ENCODE measurements around the gene PCDHB10. TPM values are rescaled to one million over a fixed set of nuclear protein-coding genes. Genes with fewer than 3 reads are reported as not detected.
"Not testable (repeated sequence)": the region's sequence is repeated elsewhere in the genome, so short reads cannot be mapped to it uniquely, and the experiment has no call there.

Gene PCDHB10
- total RNA-seq, 1 donor from 2014 or later: 17.7 TPM

- DNase-seq: peak; percentile 37
- peaks cover 20% of the 10 kb centered on the region for H3K9me3 Mint-ChIP-seq (ENCODE audit: unreplicated experiment)
- H3K27me3 Mint-ChIP-seq (ENCODE audit: unreplicated experiment): peaks cover 11% of the 10 kb centered on the region
- peaks cover 30% of the 10 kb centered on the region for H3K36me3 Mint-ChIP-seq (ENCODE audit: unreplicated experiment)
- peak; percentile 47 for TF ChIP-seq CTCF (IDR thresholded peaks at IDR 0.05; ENCODE audit: partially characterized antibody, unreplicated experiment)
- H3K27ac Mint-ChIP-seq (ENCODE audit: unreplicated experiment): peak within 1 kb of the TSS; percentile 95
- peak within 1 kb of the TSS; percentile 82 for H3K4me3 Mint-ChIP-seq (ENCODE audit: unreplicated experiment)
- H3K4me1 Mint-ChIP-seq (ENCODE audit: low read depth, unreplicated experiment): no peaks in the 10 kb centered on the region
These were observed 16.3 kb downstream of the PCDHB10 start, which contains the start of gene PCDHB12 for GRCh38 chr5:141208478-141208877. TSS of gene PCDHB12 (plus strand) at chr5:141208719. CDS start at chr5:141208908, 189 bp downstream.

GRCh38 chr5:141210281-141210680, 18.1 kb downstream of the PCDHB10 start:
- H3K27me3 Mint-ChIP-seq (ENCODE audit: unreplicated experiment): peaks cover 16% of the 10 kb centered on the region
- H3K27ac Mint-ChIP-seq (ENCODE audit: unreplicated experiment); H3K4me1 Mint-ChIP-seq (ENCODE audit: low read depth, unreplicated experiment); H3K4me3 Mint-ChIP-seq (ENCODE audit: unreplicated experiment); DNase-seq: not testable (repeated sequence)
- peaks cover 43% of the 10 kb centered on the region for H3K36me3 Mint-ChIP-seq (ENCODE audit: unreplicated experiment)
- H3K9me3 Mint-ChIP-seq (ENCODE audit: unreplicated experiment): peaks cover 30% of the 10 kb centered on the region

GRCh38 chr5:141210849-141211248, 18.7 kb downstream of the PCDHB10 start:
- H3K27ac Mint-ChIP-seq (ENCODE audit: unreplicated experiment); DNase-seq; H3K4me1 Mint-ChIP-seq (ENCODE audit: low read depth, unreplicated experiment): not testable (repeated sequence)
- H3K9me3 Mint-ChIP-seq (ENCODE audit: unreplicated experiment): peaks cover 31% of the 10 kb centered on the region
- H3K4me3 Mint-ChIP-seq (ENCODE audit: unreplicated experiment): peak overlapping the region; percentile 46
- peaks cover 16% of the 10 kb centered on the region for H3K27me3 Mint-ChIP-seq (ENCODE audit: unreplicated experiment)
- peaks cover 45% of the 10 kb centered on the region for H3K36me3 Mint-ChIP-seq (ENCODE audit: unreplicated experiment)

- peaks cover 13% of the 10 kb centered on the region for H3K27me3 Mint-ChIP-seq (ENCODE audit: unreplicated experiment)
- peak within 1 kb of the TSS; percentile 75 for H3K4me3 Mint-ChIP-seq (ENCODE audit: unreplicated experiment)
- H3K36me3 Mint-ChIP-seq (ENCODE audit: unreplicated experiment): peaks cover 52% of the 10 kb centered on the region
- H3K9me3 Mint-ChIP-seq (ENCODE audit: unreplicated experiment): peaks cover 35% of the 10 kb centered on the region
- H3K27ac Mint-ChIP-seq (ENCODE audit: unreplicated experiment); H3K4me1 Mint-ChIP-seq (ENCODE audit: low read depth, unreplicated experiment): not testable (repeated sequence)
- TF ChIP-seq CTCF (IDR thresholded peaks at IDR 0.05; ENCODE audit: partially characterized antibody, unreplicated experiment): peak; percentile 28
- peak; percentile 63 for DNase-seq
These were observed 21.6 kb downstream of the PCDHB10 start, which contains the start of gene PCDHB13 for GRCh38 chr5:141213656-141214339. TSS of gene PCDHB13 (plus strand) at chr5:141213919. CDS start at chr5:141214124, 205 bp downstream.

GRCh38 chr5:141214583-141214982, 22.4 kb downstream of the PCDHB10 start:
- H3K36me3 Mint-ChIP-seq (ENCODE audit: unreplicated experiment): peaks cover 45% of the 10 kb centered on the region

GRCh38 chr5:141215504-141215903, 23.4 kb downstream of the PCDHB10 start:
- not testable (repeated sequence) for H3K27me3 Mint-ChIP-seq (ENCODE audit: unreplicated experiment); H3K27ac Mint-ChIP-seq (ENCODE audit: unreplicated experiment); H3K4me1 Mint-ChIP-seq (ENCODE audit: low read depth, unreplicated experiment); H3K4me3 Mint-ChIP-seq (ENCODE audit: unreplicated experiment); DNase-seq
- Mint-ChIP-seq H3K9me3 (ENCODE audit: unreplicated experiment) (peaks cover 24% of the 10 kb centered on the region), H3K36me3 (ENCODE audit: unreplicated experiment) (peaks cover 39% of the 10 kb centered on the region)

More at GRCh38 chr5:141214583-141214982, 22.4 kb downstream of the PCDHB10 start:
- Mint-ChIP-seq H3K9me3 (ENCODE audit: unreplicated experiment) (peaks cover 29% of the 10 kb centered on the region), H3K27me3 (ENCODE audit: unreplicated experiment) (peaks cover 11% of the 10 kb centered on the region)
- H3K4me3 Mint-ChIP-seq (ENCODE audit: unreplicated experiment); H3K4me1 Mint-ChIP-seq (ENCODE audit: low read depth, unreplicated experiment); DNase-seq; H3K27ac Mint-ChIP-seq (ENCODE audit: unreplicated experiment): not testable (repeated sequence)

- not testable (repeated sequence) for H3K27me3 Mint-ChIP-seq (ENCODE audit: unreplicated experiment); H3K27ac Mint-ChIP-seq (ENCODE audit: unreplicated experiment); H3K4me3 Mint-ChIP-seq (ENCODE audit: unreplicated experiment); H3K4me1 Mint-ChIP-seq (ENCODE audit: low read depth, unreplicated experiment); DNase-seq
- Mint-ChIP-seq H3K36me3 (ENCODE audit: unreplicated experiment) (peaks cover 36% of the 10 kb centered on the region), H3K9me3 (ENCODE audit: unreplicated experiment) (peaks cover 22% of the 10 kb centered on the region)
These were observed 23.9 kb downstream of the PCDHB10 start for GRCh38 chr5:141216035-141216434.
